SH-SY5Y (cell line): Measurements from ENCODE around the gene SHF.

ENCODE experiments used
- GATA2 ChIP-seq: IDR thresholded peaks from 2 replicates; pipeline ENCODE4 v1.6.1; 2011; ENCODE audit warnings: mild to moderate bottlenecking, low read depth, low read length
- GATA3 ChIP-seq: IDR thresholded peaks from 2 replicates; pipeline ENCODE4 v1.6.1; 2011; ENCODE audit warnings: low read depth, mild to moderate bottlenecking, low read length, moderate library complexity

Gene SHF

DNA sequence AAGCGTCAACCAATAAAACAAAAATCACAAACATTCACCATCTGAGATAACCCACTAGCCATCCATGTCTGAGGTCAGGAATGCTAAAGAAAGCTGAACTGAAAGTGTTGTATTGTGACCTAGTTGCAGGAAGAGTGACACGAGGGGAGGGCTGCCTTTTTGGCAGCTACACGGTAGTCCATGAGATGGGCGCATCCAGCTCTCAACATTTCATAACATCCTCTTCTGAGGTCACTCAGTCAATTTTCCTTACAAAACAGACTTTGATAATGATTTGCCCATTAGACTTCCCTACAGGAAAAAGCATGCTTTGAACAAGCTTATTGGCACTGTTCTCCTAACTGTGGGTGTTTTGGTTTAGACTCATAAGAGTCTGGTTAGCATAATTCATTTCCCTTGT, 15.4 kb upstream of the SHF start:
- TF ChIP-seq GATA2 (no peak), GATA3 (no peak)

DNA sequence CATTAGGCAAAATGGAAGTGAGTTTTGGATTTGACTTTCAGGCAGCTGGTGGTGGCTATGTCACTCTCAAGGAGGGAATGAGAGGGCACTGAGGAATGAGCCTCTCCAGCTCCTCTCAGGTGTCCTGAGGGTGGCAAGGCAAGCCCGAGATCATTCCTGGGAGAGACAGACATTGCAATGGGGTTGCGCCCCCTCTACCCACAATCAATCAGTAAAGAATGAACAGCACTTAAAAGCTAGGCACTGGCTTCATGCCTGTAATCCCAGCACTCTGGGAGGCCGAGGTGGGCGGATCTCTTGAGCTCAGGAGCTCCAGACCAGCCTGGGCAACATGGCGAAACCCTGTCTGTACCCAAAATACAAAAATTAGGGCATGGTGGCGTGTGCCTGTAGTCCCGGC, 14.1 kb upstream of the SHF start:
- TF ChIP-seq GATA2 = no peak
- TF ChIP-seq GATA3 = no peak

DNA sequence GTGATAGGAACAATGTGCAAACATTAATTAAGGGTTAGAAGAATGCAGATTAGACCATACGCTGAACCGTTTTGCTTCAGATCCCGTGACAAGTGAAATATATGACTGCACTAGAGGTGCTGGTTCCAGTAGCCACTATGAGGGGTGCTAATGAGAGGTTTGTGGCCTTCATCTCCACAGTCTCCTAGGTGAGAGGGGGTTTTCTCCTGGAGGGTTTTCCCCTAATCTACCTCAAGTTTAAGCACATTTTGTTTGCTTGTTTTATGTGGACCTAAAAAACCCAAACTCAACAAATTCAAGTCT, 13.7 kb upstream of the SHF start:
- no peak for TF ChIP-seq GATA3
- TF ChIP-seq GATA2 = no peak

DNA sequence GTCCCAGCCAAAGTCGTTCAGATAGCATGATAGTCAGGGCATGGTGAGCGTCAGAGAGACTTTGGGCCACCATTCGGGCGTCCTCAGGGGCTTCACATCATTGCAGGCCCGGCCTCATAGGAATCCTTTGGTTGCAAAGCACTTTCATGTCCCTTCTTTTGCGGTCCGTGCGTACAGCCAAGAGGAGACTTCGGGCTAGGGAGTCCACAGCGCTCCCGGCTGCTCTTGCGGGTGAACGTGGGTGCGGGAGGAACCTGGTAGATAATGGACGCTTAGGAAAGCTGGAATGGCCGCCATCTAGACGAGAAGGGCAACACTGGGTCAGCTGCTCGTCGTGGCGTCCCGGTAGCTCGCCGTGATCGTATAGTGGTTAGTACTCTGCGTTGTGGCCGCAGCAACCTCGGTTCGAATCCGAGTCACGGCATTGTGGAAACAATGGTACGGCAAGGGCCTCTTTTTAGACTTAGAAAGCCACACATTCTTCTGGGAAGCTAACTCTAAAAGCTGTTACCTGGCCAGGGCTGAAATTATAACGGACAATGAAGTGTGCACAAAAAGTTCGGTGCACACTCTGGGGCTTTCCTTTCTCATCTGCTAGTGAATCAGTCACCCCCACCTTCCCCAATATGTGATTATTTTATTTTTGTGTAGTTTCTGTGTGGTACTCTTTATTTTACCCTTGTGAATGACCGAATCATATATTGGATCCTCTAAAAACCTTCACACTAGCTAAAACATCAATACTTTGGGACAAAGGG, 13.2 kb upstream of the SHF start:
- no peak for TF ChIP-seq GATA3
- no peak for TF ChIP-seq GATA2

DNA sequence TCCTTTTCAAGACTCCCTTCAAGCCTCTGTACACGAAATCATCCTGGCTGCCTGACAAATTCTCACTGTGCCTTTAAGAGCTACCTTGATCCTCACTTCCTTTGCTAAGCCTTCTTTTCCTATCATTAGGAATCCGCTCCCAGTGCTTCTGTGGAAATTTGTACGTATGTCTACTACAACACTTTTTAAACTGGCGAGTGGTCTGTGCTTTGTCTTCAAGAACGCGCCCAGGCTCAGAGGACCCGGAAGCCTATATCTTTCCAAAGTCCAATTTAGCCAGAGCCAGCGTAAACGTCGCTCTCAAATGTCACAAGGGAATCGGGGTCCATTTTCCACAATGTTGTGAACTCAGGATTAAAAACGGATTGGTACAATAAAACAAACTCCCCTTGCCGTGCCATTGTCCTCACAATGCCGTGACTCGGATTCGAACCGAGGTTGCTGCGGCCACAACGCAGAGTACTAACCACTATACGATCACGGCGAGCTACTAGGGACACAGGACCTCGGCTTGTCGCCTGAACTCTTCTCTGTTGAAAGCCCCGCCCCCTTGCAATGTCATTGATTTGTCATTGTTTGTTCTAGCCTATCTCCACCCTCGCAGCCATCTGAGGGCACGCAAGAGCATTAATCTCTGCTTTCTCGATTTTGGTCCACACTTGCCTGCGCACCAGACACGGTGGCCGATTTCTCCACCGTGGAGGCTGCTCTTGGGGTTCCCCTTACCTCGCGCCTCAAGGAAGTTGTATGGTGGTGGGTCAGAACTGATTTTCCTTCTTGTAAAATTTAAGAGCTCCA, 12.4 kb upstream of the SHF start:
- no peak for TF ChIP-seq GATA3
- no peak for TF ChIP-seq GATA2

DNA sequence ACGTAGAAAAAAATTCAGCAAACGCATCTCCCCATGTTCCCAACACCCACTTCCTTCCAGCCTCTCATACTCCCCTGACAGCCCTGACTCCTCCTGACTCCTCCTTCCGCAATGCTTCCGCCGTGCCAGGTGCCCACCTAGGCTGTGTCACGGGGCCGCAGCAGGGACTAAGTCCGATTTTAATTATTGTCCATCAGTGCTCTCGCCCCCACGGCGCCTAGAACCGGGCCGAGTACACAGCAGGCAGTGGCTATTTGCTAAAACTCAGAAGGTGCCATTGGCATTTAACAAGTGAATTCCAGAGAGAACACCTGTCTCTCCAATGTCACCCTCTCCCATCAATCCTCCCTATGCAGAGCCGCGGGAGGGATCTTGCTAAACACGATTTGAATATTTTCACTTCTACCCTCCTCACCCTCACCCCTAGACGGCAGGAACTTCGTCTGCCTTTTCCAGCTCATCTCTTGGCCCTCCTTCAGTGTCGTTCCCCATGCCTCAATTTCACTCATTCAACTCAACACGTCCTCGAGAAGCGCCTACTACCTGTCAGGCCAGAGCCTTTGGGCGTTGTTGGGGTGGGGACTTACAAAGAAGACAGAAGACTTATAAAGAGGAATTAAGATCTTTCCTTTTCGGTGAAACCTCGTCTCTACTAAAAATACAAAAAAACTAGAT, 11.5 kb upstream of the SHF start:
- TF ChIP-seq GATA3 = no peak
- TF ChIP-seq GATA2 = no peak

DNA sequence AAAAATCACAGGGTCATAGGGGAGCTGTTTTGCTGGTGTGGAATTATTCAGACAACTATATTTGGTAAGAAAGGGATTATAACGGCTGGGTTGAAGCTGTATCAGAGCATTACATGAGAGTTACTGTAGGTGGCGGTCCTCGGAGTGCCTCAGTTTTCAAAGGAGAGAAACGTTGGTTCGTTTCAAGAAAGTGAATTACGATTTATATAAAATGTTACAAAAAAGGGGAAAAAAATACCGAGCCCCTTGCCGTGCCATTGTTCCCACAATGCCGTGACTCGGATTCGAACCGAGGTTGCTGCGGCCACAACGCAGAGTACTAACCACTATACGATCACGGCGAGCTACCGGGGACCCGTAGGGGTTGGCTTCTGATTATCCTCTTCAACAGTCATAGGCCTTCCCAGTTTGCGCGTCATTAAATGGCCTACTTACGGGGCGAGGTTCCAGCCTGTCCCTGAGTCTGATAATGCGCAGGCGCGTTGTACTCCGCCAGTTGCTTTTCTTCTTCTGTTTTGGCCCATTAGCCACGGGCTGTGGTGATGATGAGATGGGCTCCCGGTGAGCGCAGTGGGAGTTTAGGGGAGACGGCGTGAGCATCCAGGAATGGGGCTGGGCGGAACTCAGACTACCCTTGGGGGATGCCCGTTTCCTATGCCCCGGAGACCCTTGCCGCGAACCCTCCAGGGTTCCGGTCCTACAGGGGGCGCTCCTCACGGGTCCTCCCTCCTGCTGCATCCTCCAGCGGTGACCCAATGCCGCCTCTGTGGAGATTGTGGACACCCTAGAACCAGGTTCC, 10.8 kb upstream of the SHF start:
- TF ChIP-seq GATA2 (no peak), GATA3 (no peak)

DNA sequence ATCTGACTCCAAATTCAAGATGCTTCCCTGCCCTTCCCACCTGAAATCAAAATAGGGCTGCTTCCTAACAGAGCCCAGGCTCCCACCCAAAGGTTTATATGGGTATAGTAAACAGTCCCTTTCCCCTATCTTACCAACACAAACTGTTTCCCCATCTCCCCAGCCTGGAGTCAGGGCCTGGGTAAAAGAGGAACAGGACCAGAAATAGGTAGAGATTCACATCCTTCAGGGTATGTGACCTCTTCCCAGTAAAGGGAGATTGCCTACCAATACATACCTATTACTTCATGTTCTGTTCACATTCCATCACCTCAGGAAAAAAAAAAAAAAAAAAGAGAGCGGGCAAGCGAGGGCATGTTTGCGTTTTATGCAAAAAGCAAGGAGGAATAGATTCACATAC, 9.7 kb upstream of the SHF start:
- TF ChIP-seq GATA2 (no peak), GATA3 (no peak)

DNA sequence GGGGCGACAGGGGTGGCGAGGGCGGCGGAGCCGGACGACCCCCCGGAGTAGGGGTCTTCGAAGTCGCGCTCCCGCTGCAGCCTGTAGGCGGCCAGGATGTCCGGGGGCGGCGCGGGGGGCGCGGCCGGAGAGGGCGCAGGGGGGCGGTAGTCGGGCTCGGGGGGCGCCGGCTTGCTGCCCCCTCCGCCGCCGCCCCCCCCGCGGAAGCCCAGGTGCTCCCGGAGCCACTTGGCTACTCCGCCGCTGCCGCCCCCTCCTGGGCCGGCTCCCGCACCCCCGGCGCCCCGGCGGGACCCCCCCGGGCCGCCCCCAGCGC, 230 bp downstream of the SHF start:
- TF ChIP-seq GATA3 (no peak), GATA2 (no peak)

DNA sequence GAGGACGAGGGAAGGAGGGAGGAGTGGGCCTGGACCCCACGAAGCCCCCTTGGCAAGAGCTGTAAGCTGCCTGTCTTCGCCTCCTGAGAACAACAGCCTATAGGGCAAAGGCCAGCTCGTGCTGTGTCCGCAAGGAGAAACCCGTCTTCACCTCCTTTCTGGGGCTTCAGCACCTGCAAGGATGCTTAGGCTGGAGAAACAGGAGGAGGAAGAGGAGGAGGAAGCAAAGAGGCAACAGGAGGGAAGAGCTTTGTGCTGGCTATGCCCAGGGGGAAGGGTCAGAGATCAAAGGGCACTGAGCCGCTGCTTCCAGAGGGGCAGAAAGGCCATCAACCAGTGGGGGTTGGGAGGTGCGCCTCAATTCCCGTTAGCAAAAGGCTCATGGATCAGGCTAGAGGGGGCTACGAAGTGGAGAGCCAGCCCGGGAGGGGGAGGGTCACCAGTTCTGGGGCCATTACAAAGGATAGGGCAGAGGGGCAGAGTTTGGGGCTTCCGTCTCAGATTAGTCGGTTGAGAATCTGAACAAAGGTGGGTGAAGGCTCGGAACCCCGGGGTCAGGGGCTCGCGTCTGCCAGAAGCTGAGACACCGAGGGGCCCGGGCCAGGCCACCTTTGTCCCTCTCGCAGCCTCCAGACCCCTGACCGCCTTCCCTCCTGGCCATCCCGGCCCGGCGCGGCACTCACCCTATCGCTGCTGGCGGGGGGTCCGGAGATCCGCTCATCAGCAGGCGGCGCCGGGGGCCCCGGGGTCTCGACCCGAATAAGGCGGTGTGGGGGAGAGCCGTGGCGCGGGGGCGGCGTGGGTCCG, 792 bp downstream of the SHF start:
- TF ChIP-seq GATA2 (no peak), GATA3 (no peak)

DNA sequence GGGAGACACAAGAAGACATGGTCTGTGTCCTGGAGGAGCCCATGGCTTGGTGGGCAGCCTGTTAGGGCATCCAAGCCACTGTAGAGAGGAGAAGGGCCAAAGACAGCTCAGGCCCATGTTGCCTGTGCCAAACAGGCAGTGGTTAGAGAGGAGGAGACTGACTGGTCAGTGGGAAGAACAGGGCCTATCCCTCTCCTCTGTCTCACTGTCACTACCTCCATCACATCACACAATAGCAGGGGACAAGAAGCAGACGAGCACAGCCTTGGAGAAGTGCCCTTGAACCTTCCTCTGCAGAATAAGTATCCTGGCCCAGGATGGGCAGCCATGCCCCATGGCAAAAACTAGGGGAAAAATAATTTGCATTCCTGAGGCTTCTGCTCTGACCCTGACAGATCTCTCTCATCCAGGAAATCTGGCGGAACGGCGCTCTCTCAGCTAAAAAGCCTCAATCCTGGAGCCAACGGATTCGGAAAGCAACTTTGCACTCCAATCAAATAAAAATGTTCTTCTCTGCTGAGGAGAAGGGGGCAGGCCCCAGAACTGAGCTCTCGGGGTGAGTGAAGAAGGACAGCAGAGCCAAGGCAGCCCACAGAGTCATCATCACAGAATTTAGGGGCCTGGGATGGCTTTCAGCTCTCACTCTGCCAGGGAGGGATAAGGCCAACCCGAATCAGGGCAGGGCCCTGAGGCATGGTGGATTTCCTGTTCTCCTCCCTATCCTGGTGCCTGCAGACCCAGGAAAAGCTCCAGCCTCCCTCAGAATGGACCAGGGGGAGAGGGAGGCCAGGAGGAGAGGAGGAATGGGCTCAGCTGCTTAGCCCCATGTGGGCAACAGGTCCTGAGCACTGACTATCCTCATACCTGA, 1.6 kb downstream of the SHF start:
- TF ChIP-seq GATA2 (no peak), GATA3 (no peak)

DNA sequence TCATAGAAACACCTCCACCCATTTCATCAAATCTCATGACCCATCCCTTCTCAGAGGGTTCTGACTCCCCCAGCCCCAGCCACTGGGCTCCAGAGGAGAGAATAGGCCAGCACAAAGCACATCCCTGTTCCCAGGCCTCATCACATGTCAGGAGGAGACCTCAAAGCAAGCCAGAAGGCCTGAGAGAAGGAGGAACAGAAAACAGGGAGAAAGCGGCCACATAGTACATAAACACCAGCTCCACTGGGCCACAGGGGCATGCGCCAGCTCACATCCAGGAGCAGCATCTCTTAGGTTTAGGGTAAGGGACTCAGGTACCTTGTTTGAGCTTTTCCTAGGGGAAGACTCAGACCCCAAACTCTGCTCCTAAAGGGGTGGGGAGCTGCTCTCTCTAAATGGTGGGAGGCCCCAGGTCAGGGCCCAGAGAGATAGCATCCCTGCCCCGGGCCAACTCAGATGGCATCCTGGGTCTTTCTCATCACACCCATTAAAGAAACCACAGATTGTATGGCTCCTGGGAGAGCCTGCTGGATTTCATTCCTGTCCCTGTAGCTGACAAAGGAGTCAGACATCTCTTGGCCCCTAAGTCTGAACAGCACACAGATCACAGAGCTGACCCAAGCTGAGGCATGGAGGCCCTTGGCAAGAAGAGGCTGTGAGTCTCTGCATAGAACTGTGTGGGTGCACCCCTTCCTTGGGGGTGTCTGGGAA, 2.5 kb downstream of the SHF start:
- TF ChIP-seq GATA2 (no peak), GATA3 (no peak)

DNA sequence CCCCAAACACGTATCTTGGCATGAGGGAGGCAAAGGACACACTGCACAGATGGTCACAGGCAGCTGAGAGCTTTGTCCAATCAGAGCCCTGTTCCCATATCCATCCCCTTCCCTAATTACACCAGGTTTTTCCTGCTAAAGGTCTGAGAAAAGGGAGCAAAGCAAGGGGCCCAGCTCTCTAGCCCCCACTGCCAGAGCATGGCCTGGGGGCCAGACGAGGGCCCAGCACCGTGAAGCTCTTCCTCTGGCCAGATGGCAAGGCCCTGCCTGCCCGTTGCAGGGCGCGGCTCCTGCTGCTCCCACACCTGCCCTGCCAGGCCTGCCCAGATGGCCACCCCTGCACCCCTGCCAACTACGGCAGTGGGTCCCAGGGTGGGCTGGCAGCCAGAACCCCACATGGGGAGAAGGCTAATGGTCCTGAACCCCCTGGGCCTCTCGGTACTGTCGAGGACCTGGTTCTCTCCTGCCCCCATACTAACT, 3.2 kb downstream of the SHF start:
- TF ChIP-seq GATA3 (no peak), GATA2 (no peak)

DNA sequence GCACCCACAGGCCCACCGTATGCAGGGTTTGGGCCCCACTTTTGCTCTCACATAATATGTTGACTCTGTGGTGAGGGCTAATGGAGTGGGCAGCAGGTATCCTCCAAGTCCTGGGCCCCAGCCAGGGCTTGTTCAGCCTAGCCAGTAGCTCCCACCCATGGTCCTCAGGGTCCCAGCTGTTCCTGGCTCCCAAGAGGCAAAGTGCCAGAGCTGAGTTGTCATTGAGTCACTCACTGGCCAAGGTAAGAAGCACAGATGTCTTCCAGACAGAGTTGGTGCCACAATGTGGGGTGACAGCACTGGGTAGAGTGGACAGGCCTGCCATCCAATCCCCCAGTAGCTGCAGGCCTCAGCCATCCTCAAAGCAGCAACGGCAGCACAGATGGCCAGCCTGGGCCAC, 4.3 kb downstream of the SHF start:
- TF ChIP-seq GATA3 = no peak
